ENCODE results near the gene CNBD2.

CNBD2 gene

GRCh38 chr20:35975576-35976373 is 7.4 kb downstream of the CNBD2 start:
- DNase-seq (ENCODE audit: low spot score) = no peak
- TF ChIP-seq CTCF (IDR thresholded peaks at IDR 0.05; ENCODE audit: extremely low read depth, missing control alignments) = no peak

- no peak for DNase-seq (ENCODE audit: low spot score)
- TF ChIP-seq CTCF (IDR thresholded peaks at IDR 0.05; ENCODE audit: extremely low read depth, missing control alignments) = no peak
Observed at GRCh38 chr20:35978041-35978513, 9.7 kb downstream of the CNBD2 start.

GRCh38 chr20:35979544-35979943 is 11.2 kb downstream of the CNBD2 start:
- no peak for DNase-seq (ENCODE audit: low spot score)

GRCh38 chr20:35981969-35982368 is 13.6 kb downstream of the CNBD2 start:
- TF ChIP-seq CTCF (IDR thresholded peaks at IDR 0.05; ENCODE audit: extremely low read depth, missing control alignments) = no peak
- DNase-seq (ENCODE audit: low spot score) = no peak

More at GRCh38 chr20:35979544-35979943, 11.2 kb downstream of the CNBD2 start:
- TF ChIP-seq CTCF (IDR thresholded peaks at IDR 0.05; ENCODE audit: extremely low read depth, missing control alignments) = no peak

GRCh38 chr20:35984382-35984781 is 16.0 kb downstream of the CNBD2 start:
- DNase-seq (ENCODE audit: low spot score) = no peak
- no peak for TF ChIP-seq CTCF (IDR thresholded peaks at IDR 0.05; ENCODE audit: extremely low read depth, missing control alignments)

GRCh38 chr20:35985806-35986205 is 17.4 kb downstream of the CNBD2 start:
- no peak for DNase-seq (ENCODE audit: low spot score)
- no peak for TF ChIP-seq CTCF (IDR thresholded peaks at IDR 0.05; ENCODE audit: extremely low read depth, missing control alignments)

GRCh38 chr20:35988910-35989463 is 20.6 kb downstream of the CNBD2 start:
- TF ChIP-seq CTCF (IDR thresholded peaks at IDR 0.05; ENCODE audit: extremely low read depth, missing control alignments) = no peak
- no peak for DNase-seq (ENCODE audit: low spot score)

Data from GM20000 (cell line).